ENCODE results near the gene GDNF. TPM values are rescaled to one million over a fixed set of nuclear protein-coding genes. Genes with fewer than 3 reads are reported as not detected.
"Not testable (repeated sequence)": the region's sequence is repeated elsewhere in the genome, so short reads cannot be mapped to it uniquely, and the experiment has no call there.

GDNF gene
- total and polyA plus RNA-seq, 4 donors = 0.09 to 0.25 TPM; not detected in 2

GRCh38 chr5:37799865-37800421 lies 39.9 kb downstream of the GDNF start:
- no peak overlapping the region for H3K4me3 ChIP-seq (ENCODE audit: low read depth in 1 of 3, low read length in 3 of 3)
- H3K27ac ChIP-seq (ENCODE audit: low read depth in 1 of 2, low read length in 2 of 2) = no peak overlapping the region
- H3K36me3 ChIP-seq (ENCODE audit: control insufficient read depth in 4 of 4, insufficient read depth in 3 of 4, low read depth in 1 of 4, low read length in 3 of 4) = no peaks in the 10 kb centered on the region
- no peaks in the 10 kb centered on the region for H3K9me3 ChIP-seq (ENCODE audit: control insufficient read depth in 4 of 4, low read length in 3 of 4)
- H3K27me3 ChIP-seq (ENCODE audit: control insufficient read depth in 4 of 4, insufficient read depth in 4 of 4, low read length in 3 of 4) = no peaks in the 10 kb centered on the region
- WGBS = 93% methylated on average over 2 of the region's 2 CpGs
- no peaks in the 10 kb centered on the region for H3K4me1 ChIP-seq (ENCODE audit: control insufficient read depth in 4 of 4, insufficient read depth in 4 of 4, low read length in 3 of 4)
- TF ChIP-seq SP1 (IDR thresholded peaks at IDR 0.05) (peak; percentile 64), HNF4A (conservative IDR thresholded peaks at IDR 0.05) (peak in 1 of 2 donors; percentile 63), GABPA (IDR thresholded peaks at IDR 0.05 in 1 of 2, conservative IDR thresholded peaks at IDR 0.05 in 1 of 2) (no peak), MAX (IDR thresholded peaks at IDR 0.05) (no peak)
- H3K9ac ChIP-seq (ENCODE audit: low read depth in 1 of 2, low read length in 2 of 2) = no peak overlapping the region
- no peak for DNase-seq (ENCODE audit: low spot score)

- DNase-seq (ENCODE audit: low spot score); H3K4me1 ChIP-seq (ENCODE audit: control insufficient read depth in 4 of 4, insufficient read depth in 4 of 4, low read length in 3 of 4); H3K27me3 ChIP-seq (ENCODE audit: control insufficient read depth in 4 of 4, insufficient read depth in 4 of 4, low read length in 3 of 4); H3K27ac ChIP-seq (ENCODE audit: low read depth in 1 of 2, low read length in 2 of 2); H3K36me3 ChIP-seq (ENCODE audit: control insufficient read depth in 4 of 4, insufficient read depth in 3 of 4, low read depth in 1 of 4, low read length in 3 of 4); H3K9ac ChIP-seq (ENCODE audit: low read depth in 1 of 2, low read length in 2 of 2); H3K9me3 ChIP-seq (ENCODE audit: control insufficient read depth in 4 of 4, low read length in 3 of 4); H3K4me3 ChIP-seq (ENCODE audit: low read depth in 1 of 3, low read length in 3 of 3): not testable (repeated sequence)
- WGBS = 99% methylated on average over 1 of the region's 1 CpG
These were observed 43.4 kb downstream of the GDNF start for GRCh38 chr5:37796435-37796834.

- H3K27me3 ChIP-seq (ENCODE audit: control insufficient read depth in 4 of 4, insufficient read depth in 4 of 4, low read length in 3 of 4); H3K27ac ChIP-seq (ENCODE audit: low read depth in 1 of 2, low read length in 2 of 2); H3K9me3 ChIP-seq (ENCODE audit: control insufficient read depth in 4 of 4, low read length in 3 of 4); H3K9ac ChIP-seq (ENCODE audit: low read depth in 1 of 2, low read length in 2 of 2); H3K4me1 ChIP-seq (ENCODE audit: control insufficient read depth in 4 of 4, insufficient read depth in 4 of 4, low read length in 3 of 4); H3K36me3 ChIP-seq (ENCODE audit: control insufficient read depth in 4 of 4, insufficient read depth in 3 of 4, low read depth in 1 of 4, low read length in 3 of 4); H3K4me3 ChIP-seq (ENCODE audit: low read depth in 1 of 3, low read length in 3 of 3); DNase-seq (ENCODE audit: low spot score): not testable (repeated sequence)
- WGBS = 73% methylated on average over 2 of the region's 2 CpGs
These were observed 44.5 kb downstream of the GDNF start for GRCh38 chr5:37795292-37795691.

- TF ChIP-seq HNF4A (conservative IDR thresholded peaks at IDR 0.05) = no peak
- TF ChIP-seq NR2F2 (IDR thresholded peaks at IDR 0.05) = no peak
- TF ChIP-seq TAF1 (conservative IDR thresholded peaks at IDR 0.05) = no peak
- TF ChIP-seq SP1 (IDR thresholded peaks at IDR 0.05) = no peak
- TF ChIP-seq HNF4G (IDR thresholded peaks at IDR 0.05) = no peak
- no peak for TF ChIP-seq MAX (IDR thresholded peaks at IDR 0.05)
- TF ChIP-seq RAD21 (IDR thresholded peaks at IDR 0.05) = no peak
- no peak for TF ChIP-seq GABPA (IDR thresholded peaks at IDR 0.05 in 1 of 2, conservative IDR thresholded peaks at IDR 0.05 in 1 of 2)
- TF ChIP-seq FOXA2 (IDR thresholded peaks at IDR 0.05) = no peak
- TF ChIP-seq EGR1 (IDR thresholded peaks at IDR 0.05; ENCODE audit: low read depth in 2 of 2) = no peak
- peaks cover 0 to 3% (median 2%) of the 10 kb centered on the region in 4 donors for H3K9me3 ChIP-seq (ENCODE audit: control insufficient read depth in 4 of 4, low read length in 3 of 4)
- no peaks in the 10 kb centered on the region for H3K4me1 ChIP-seq (ENCODE audit: control insufficient read depth in 4 of 4, insufficient read depth in 4 of 4, low read length in 3 of 4)
- DNase-seq (ENCODE audit: low spot score) = no peak
- H3K9ac ChIP-seq (ENCODE audit: low read depth in 1 of 2, low read length in 2 of 2) = no peak overlapping the region
- no peak overlapping the region for H3K27ac ChIP-seq (ENCODE audit: low read depth in 1 of 2, low read length in 2 of 2)
- no peaks in the 10 kb centered on the region for H3K36me3 ChIP-seq (ENCODE audit: control insufficient read depth in 4 of 4, insufficient read depth in 3 of 4, low read depth in 1 of 4, low read length in 3 of 4)
- 77% methylated on average over 2 of the region's 2 CpGs for WGBS
- H3K4me3 ChIP-seq (ENCODE audit: low read depth in 1 of 3, low read length in 3 of 3) = no peak overlapping the region
- no peaks in the 10 kb centered on the region for H3K27me3 ChIP-seq (ENCODE audit: control insufficient read depth in 4 of 4, insufficient read depth in 4 of 4, low read length in 3 of 4)
These were observed 46.7 kb downstream of the GDNF start for GRCh38 chr5:37792975-37793631.

Measured in liver (tissue), 9 donors.